HG03442 (cell line): ENCODE results near the gene ANKRD49.

Experiments
- ATAC-seq: cut with Tn5 transposase; IDR thresholded peaks from one replicate; pipeline ENCODE4 v1.9.1; 2021; ENCODE audit warnings: mild to moderate bottlenecking, moderate library complexity; ENCODE audit not compliant: unreplicated experiment

ANKRD49 gene

GRCh38 chr11:94543695-94544645 lies 50.2 kb downstream of the ANKRD49 start, which contains the start of gene FUT4:
TSS of gene FUT4 (plus strand) at chr11:94543921. CDS start at chr11:94544134, 213 bp downstream.
- peak; percentile 87 for ATAC-seq

DNA sequence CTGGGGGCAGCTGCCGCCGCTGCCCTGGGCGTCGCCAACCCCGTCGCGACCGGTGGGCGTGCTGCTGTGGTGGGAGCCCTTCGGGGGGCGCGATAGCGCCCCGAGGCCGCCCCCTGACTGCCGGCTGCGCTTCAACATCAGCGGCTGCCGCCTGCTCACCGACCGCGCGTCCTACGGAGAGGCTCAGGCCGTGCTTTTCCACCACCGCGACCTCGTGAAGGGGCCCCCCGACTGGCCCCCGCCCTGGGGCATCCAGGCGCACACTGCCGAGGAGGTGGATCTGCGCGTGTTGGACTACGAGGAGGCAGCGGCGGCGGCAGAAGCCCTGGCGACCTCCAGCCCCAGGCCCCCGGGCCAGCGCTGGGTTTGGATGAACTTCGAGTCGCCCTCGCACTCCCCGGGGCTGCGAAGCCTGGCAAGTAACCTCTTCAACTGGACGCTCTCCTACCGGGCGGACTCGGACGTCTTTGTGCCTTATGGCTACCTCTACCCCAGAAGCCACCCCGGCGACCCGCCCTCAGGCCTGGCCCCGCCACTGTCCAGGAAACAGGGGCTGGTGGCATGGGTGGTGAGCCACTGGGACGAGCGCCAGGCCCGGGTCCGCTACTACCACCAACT lies 51.0 kb downstream of the ANKRD49 start:
- no peak for ATAC-seq

- no peak for ATAC-seq
Measured at GRCh38 chr11:94545264-94546161, 51.7 kb downstream of the ANKRD49 start.

DNA sequence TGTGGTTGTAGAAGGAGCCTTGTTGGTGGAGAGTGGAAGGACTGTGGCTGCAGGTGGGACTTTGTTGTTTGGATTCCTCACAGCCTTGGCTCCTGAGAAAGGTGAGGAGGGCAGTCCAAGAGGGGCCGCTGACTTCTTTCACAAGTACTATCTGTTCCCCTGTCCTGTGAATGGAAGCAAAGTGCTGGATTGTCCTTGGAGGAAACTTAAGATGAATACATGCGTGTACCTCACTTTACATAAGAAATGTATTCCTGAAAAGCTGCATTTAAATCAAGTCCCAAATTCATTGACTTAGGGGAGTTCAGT lies 52.3 kb downstream of the ANKRD49 start:
- ATAC-seq, result no peak

DNA sequence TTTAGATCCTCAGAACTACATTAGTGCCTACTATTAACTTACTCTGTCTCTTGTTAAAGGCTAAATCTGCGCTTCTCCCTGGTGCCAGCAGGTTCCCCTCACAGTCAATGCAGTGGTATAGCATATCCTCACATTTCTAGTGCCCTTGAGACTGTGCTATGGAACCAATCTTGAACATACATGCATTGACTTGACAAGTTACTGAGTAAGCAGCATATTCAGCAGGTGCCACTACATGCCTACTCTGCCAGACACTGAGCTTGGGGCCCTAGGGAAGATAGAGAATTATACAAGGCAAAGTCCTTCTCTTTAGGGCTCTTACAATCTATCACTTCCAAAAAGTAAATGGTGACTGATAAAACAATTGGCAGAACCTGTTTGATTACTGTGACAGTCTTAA lies 53.1 kb downstream of the ANKRD49 start:
- ATAC-seq, result no peak

DNA sequence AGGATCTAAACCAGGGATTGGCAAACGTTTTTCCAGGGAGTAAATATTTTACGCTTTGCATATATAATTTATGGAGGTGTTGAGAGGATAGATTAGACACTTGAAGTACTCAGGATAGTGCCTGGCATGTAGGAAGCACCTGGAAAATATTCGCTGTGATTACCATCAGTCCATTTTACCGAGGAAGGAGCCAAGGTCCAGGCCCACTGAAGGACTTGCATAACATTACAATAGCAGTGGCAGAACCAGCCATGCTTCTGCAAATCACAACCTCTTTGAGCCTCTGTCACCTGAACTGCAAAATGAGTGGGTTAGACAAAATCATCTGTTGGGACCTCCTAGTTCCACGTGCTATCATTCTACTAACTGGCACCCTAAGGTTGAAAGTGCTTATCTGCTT lies 55.4 kb downstream of the ANKRD49 start:
- ATAC-seq, result no peak
